KMS-11 (cell line): ENCODE results near the gene BRF1.
"Not testable (repeated sequence)": the region's sequence is repeated elsewhere in the genome, so short reads cannot be mapped to it uniquely, and the experiment has no call there.

Experiments used
- H2AFZ ChIP-seq: fragments of 200-600 bp; sonication (generic); 2 replicates; pipeline ENCODE4 v1.6.1; 2016; ENCODE audit warnings: antibody characterized with exemption, mixed run types, low read depth
- H3K27ac ChIP-seq: fragments of 200-600 bp; sonication (generic); 2 replicates; pipeline ENCODE4 v1.6.1; 2016; ENCODE audit warnings: mild to moderate bottlenecking, mixed run types
- H3K27me3 ChIP-seq: fragments of 200-600 bp; sonication (generic); 2 replicates; pipeline ENCODE4 v1.6.1; 2017; ENCODE audit warnings: mild to moderate bottlenecking, low read depth, mixed run types, moderate library complexity; ENCODE audit not compliant: insufficient read depth
- H3K36me3 ChIP-seq: fragments of 200-600 bp; sonication (generic); 2 replicates; pipeline ENCODE4 v1.6.1; 2017; ENCODE audit warnings: mild to moderate bottlenecking, mixed run types; ENCODE audit not compliant: insufficient read depth
- H3K4me1 ChIP-seq: fragments of 200-600 bp; sonication (generic); 2 replicates; pipeline ENCODE4 v1.6.1; 2016; ENCODE audit warnings: mild to moderate bottlenecking, low read depth, mixed run types; ENCODE audit not compliant: poor library complexity, severe bottlenecking
- H3K4me2 ChIP-seq: fragments of 200-600 bp; sonication (generic); 2 replicates; pipeline ENCODE4 v1.7.0; 2016; ENCODE audit warnings: mild to moderate bottlenecking, mixed run types
- H3K4me3 ChIP-seq: fragments of 200-600 bp; sonication (generic); IDR thresholded peaks from 2 replicates; pipeline ENCODE4 v1.6.1; 2017; ENCODE audit warnings: low read depth, low read length, mixed read lengths; ENCODE audit not compliant: insufficient read depth
- H3K79me2 ChIP-seq: fragments of 200-600 bp; sonication (generic); 2 replicates; pipeline ENCODE4 v1.6.1; 2016; ENCODE audit warnings: low read depth, mixed run types; ENCODE audit not compliant: insufficient read depth
- H3K9ac ChIP-seq: fragments of 200-600 bp; sonication (generic); 2 replicates; pipeline ENCODE4 v1.6.1; 2016; ENCODE audit warnings: mild to moderate bottlenecking, mixed run types
- H4K20me1 ChIP-seq: fragments of 200-600 bp; sonication (generic); 2 replicates; pipeline ENCODE4 v1.6.1; 2016; ENCODE audit warnings: mild to moderate bottlenecking, mixed run types; ENCODE audit not compliant: insufficient read depth
- CTCF ChIP-seq: fragments of 200-600 bp; sonication (generic); conservative IDR thresholded peaks from 2 replicates; pipeline ENCODE4 v1.6.1; 2017; ENCODE audit warnings: low read depth, mild to moderate bottlenecking, antibody characterized with exemption, low read length, moderate library complexity, mixed read lengths

BRF1 gene

GRCh38 chr14:105292826-105293711 lies 7.7 kb downstream of the BRF1 start:
- H2AFZ ChIP-seq, result no peak overlapping the region
- no peaks in the 10 kb centered on the region for H4K20me1 ChIP-seq
- no peaks in the 10 kb centered on the region for H3K27me3 ChIP-seq
- H3K36me3 ChIP-seq, result no peaks in the 10 kb centered on the region
- no peak for TF ChIP-seq CTCF
- H3K9ac ChIP-seq, result no peak overlapping the region
- no peak overlapping the region for H3K4me3 ChIP-seq
- H3K79me2 ChIP-seq, result peaks cover 26% of the 10 kb centered on the region; the same call in 1 of the 2 replicates
- H3K4me2 ChIP-seq, result no peak overlapping the region
- H3K27ac ChIP-seq, result no peak overlapping the region
- no peaks in the 10 kb centered on the region for H3K4me1 ChIP-seq

GRCh38 chr14:105290621-105291346 lies 10.0 kb downstream of the BRF1 start:
- no peak overlapping the region for H2AFZ ChIP-seq
- no peak for TF ChIP-seq CTCF
- no peaks in the 10 kb centered on the region for H3K27me3 ChIP-seq
- H3K27ac ChIP-seq, result no peak overlapping the region
- no peak overlapping the region for H3K4me3 ChIP-seq
- H4K20me1 ChIP-seq, result no peaks in the 10 kb centered on the region
- H3K4me2 ChIP-seq, result no peak overlapping the region
- no peak overlapping the region for H3K9ac ChIP-seq
- no peaks in the 10 kb centered on the region for H3K4me1 ChIP-seq
- H3K79me2 ChIP-seq, result peaks cover 16% of the 10 kb centered on the region; the same call in 1 of the 2 replicates
- no peaks in the 10 kb centered on the region for H3K36me3 ChIP-seq

- not testable (repeated sequence) for H3K36me3 ChIP-seq, H3K4me3 ChIP-seq, H3K27ac ChIP-seq, H3K4me1 ChIP-seq, H3K9ac ChIP-seq, H2AFZ ChIP-seq, H4K20me1 ChIP-seq, H3K79me2 ChIP-seq, H3K27me3 ChIP-seq, H3K4me2 ChIP-seq
Observed at GRCh38 chr14:105288936-105289335, 11.9 kb downstream of the BRF1 start.

GRCh38 chr14:105287249-105288102 lies 13.3 kb downstream of the BRF1 start:
- Histone ChIP-seq H2AFZ (no peak overlapping the region), H3K4me2 (no peak overlapping the region), H4K20me1 (no peaks in the 10 kb centered on the region), H3K27me3 (no peaks in the 10 kb centered on the region), H3K79me2 (no peaks in the 10 kb centered on the region), H3K36me3 (no peaks in the 10 kb centered on the region), H3K9ac (no peak overlapping the region), H3K4me3 (no peak overlapping the region), H3K4me1 (no peaks in the 10 kb centered on the region), H3K27ac (no peak overlapping the region)
- no peak for TF ChIP-seq CTCF
